NCI-H526 treated with DMSO at 0.1 percent for 48 hours (cell line): ENCODE data around the gene FXYD3.
A peak's percentile ranks its signal among the peaks of the same experiment; 100 is the strongest.
"Not testable (repeated sequence)": the region's sequence is repeated elsewhere in the genome, so short reads cannot be mapped to it uniquely, and the experiment has no call there.

Source experiments
- DNase-seq: peaks from one replicate; lab custom pipeline; 2025; lab: John Stamatoyannopoulos, UW

FXYD3 gene

DNA sequence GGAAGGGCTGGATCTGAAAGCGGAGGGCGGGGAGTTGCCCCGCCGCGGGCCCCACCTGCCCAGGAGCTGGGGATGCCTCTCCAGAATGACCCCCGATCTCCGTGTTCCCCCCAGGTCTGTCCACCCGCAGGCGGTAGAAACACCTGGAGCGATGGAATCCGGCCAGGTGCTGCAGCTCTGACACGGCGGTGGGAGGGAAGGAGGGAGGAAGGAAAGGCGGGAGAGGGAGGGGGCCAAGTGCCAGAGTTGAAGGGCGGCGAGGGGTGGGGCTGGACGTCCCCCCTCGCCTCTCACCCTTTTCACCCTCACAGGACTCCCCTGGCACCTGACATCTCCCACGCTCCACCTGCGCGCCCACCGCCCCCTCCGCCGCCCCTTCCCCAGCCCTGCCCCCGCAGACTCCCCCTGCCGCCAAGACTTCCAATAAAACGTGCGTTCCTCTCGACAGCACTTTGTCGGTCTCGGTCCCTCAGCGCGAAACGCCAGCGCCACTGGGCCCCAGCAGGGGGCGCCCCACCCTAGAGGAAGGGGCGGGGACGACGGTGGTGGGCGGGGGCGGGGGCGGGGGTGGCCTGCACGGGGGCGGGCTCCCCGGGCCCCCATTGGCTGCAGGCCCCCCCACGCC lies 27.1 kb downstream of the FXYD3 start:
- peak; percentile 47 for DNase-seq

DNA sequence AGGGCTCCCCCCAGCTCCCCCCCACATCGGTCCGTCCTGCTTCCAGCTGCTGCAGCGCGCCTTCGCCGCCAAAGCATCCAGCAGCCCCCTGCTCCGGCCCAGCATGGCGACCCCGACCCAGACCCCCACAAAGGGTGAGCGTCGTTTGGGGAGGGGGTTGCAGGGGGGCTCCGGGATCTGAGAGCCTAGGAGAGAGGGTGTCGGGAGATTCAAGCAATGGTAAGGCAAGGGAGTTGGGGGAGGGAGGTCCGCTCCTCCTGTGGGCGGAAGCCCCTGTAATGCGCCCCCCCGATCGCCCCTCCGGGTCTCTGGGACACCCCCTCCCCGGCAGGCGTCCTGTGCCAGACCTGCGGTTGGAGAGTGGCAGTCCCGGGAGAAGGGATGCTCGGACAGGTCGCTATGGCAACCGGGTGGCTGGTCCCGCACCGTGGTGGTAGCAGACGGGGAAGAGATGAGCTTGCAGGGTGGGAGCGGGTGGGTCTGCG lies 27.6 kb downstream of the FXYD3 start, which contains the start of gene FXYD7:
TSS of gene FXYD7 (plus strand) at position 25 of the 485 bp plus-strand sequence. CDS start at position 104, 79 bp downstream.
- DNase-seq: no peak

DNA sequence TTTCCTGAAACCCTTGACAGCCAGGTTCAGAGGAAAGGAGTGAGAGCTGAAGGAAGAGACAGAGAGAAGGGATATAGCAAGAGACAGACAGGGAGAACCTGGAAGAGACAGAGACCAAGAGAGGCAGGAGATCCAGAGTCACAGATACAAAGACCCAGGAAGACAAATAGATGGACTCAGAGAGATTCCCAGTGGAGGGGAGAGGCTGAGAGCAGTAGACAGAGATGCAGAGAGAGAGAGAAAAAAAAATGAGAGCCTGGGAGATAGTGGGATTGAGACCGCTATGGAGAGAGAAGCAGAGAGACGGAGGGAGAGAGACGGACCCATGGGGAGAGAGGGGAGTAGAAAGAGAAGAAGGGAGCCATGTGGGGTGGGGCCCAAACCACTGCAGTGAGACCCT lies 28.2 kb downstream of the FXYD3 start:
- DNase-seq: no peak

DNA sequence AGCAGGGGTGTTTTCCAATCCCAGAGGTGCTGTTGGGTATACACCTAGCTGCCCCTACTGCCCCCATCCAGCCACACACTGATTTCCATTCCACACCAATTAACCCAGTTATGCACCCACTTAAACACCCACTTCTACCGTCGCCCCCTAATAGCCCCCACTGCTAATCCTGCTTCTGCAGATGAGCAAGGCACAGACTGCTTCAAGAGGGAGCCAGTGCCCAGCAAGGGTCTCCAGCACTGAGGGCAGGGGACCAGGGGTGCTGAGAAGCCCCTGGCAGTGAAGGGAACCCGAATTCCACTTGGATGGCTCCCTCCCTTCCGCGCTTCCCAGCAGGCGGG lies 28.6 kb downstream of the FXYD3 start:
- no peak for DNase-seq

DNA sequence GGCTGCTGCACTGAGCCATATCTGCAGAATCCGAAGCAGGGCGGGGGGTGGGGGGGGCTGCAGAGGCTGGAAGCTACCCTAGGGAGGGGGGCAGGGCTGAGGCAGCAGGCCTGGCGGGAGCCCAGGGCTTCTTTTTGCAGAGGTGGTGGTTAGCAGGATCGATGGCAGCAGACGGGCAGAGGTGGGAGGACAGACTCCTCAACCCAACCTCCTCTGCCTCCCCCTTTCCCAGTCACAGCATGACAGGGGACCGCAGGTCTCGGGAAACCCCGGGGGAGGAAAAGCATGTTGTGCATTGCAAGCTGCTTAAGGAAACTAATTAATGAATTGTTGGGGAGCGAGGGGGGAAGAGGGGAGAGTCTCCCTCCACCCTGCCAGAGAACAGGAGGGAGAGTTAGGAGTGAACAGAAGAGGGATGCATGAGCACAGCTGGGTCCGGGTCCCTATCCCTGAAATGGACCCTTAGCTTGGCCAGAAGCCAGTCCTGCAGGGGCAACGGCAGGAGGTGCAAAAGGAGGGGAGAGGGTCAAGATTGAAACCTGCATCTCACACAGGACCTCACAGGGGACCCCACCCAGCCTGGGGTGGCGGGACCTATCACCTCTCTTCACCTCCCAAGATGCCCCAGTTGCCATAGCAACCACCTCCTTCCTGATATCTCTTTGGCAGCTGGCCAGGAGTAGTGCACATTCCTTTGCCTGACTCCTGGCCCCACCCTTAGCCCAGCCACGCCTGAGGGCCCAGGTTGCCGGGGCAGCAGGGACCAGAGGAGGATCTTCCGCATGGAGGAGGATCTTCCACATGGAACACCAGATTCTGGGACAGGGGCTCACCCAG lies 29.2 kb downstream of the FXYD3 start:
- DNase-seq: no peak

DNA sequence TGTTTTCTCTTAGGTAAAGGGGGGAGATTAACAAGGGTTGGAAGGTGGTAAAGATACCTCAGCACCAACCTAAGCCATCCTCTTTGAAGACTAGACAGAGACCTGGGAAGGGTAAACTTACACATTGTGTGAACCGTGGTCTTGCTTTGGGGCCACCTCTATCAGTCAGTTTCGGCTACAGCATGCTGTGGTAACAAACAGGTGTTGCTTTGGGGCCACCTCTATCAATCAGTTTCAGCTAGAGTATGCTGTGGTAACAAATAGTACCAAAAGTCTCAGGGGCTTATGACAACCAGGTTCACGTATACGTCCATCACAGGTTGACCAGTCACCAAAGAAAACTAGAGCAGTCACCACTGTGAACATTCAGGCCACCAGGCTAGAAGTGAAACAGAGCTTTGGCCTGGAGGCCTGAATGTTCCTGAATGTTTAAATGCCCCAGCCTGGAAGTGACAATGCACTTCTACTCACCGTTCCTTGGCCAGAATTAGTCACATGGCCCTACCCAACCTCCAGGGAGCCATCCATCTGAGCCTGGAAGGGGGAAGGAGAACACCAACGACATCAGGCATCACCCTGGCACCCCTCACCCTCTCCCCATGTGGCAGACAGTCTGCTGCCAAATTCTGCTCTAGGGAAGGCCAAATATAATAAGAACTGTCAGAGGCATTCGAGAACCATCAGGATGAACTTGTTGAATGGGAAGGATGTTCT lies 31.3 kb downstream of the FXYD3 start:
- no peak for DNase-seq

DNA sequence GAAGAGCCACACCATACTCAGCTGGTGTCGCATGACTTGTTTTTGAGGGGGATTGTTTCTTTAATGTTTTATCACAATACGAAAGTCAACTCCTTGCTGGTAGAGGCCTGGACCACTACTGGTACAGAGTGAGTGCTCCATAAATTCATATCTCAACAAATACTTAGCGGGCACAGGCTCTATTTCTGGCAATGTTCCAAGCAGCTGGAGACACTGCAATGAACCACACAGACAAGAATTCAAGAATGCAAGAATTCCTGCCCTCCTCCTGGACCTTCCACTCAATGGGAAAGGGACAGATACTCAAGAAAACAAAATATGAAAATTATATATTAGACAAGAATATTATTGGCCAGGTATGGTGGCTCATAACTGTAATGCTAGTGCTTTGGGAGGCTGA lies 33.8 kb downstream of the FXYD3 start:
- DNase-seq: no peak

DNA sequence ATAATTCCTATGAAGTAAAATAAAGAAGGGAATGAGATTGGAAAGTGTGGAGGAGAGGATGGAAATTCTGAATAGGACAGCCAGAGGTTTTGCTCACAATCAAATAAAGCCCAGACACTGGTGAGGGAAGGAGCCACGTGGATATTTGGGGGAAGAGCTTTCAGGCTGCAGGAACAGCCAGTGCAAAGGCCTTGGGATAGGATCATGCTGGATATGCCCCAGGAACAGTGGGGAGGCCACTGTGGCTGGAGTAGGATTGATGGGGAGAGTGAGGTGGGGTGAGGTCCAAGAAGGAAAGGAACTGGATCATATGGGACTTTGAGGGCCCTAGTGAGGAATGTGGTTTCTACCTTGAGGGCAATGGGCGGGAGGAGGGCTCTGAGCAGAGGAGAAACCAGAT lies 34.8 kb downstream of the FXYD3 start:
- no peak for DNase-seq

DNA sequence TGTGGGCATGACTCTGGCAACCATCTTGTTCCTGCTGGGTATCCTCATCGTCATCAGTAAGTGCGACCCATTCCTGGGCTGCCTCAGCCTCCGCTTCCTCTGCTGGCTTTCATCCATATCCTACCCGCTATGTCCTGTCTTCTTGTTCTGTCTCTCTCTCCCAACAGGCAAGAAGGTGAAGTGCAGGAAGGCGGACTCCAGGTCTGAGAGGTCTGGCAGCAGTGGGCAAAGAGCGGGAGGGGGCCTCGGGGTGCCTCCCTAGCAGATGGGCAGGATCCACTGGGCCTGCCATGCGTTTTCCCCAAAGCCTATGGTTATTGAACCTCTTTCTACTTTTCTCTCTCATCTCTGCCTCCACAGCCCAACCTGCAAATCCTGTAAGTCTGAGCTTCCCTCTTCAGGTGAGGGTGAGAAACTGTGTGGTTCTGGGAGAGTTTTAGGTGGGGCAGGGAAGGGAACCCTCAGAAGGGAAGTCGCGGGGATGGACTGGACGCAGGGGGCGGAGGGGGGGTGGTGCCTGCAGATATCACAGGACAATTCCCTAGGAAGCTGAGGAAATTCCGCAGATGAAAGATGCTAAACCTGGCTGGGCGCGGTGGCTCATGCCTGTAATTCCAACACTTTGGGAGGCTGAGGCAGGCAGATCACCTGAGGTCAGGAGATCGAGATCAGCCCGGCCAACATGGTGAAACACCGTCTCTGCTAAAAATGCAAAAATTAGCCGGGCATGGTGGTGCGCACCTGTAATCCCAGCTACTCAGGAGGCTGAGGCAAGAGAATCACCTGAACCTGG lies 35.8 kb downstream of the FXYD3 start:
- DNase-seq: no peak

DNA sequence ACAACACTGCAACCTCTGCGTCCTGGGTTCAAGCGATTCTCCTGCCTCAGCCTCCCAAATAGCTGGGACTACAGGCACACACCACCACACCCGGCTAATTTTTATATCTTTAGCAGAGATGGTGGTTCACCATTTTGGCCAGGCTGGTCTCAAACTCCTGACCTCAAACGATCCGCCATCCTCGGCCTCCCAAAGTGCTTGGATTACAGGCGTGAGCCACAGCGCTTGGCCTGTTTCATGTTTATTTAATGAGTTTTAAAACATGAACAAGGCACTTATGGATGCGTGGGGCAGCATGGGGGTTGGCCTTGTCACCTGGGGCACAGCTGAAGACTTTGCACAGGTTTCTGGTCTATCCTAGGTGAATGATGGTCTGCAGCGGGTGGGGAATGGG lies 37.5 kb downstream of the FXYD3 start:
- not testable (repeated sequence) for DNase-seq

DNA sequence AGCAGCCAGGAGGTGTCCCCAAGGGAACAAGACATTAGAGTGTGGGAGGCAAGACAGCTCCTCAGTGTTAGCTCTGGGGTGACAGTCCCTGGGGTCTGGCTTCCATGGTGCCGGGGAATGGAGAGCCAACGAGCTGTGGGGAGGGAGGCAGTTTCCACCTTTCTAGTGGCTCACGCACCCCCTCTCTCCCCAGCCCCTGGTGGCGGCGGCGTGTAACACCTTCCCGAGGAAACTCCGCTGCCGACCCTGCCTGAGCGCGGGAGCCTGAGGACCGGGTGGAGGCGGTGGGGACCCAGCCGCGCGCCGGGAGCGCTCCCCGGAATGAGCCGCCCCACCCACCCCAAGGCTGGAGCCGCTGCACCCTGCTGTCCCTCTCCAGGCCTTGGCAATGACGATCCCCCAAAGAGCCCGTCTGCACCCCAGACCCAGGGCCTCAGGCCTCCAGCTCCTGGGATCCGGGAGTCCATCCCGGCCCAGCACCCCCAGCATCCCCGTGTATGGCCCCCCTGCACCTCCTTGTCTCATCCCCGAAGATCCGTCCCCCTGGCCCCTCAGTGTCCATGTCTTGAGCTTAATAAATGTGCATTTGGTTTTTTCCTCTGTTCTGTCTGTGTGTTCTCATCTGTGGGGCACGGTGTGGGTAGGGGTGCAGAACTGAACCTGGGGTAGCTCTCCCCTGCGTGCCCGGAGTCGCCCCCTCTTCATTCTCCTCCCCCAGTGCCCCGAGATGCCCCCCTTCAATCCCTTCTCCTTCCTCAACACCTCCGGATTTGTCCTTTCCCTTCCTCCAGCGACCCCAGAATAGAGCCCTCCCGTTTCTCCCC lies 38.3 kb downstream of the FXYD3 start:
- no peak for DNase-seq

DNA sequence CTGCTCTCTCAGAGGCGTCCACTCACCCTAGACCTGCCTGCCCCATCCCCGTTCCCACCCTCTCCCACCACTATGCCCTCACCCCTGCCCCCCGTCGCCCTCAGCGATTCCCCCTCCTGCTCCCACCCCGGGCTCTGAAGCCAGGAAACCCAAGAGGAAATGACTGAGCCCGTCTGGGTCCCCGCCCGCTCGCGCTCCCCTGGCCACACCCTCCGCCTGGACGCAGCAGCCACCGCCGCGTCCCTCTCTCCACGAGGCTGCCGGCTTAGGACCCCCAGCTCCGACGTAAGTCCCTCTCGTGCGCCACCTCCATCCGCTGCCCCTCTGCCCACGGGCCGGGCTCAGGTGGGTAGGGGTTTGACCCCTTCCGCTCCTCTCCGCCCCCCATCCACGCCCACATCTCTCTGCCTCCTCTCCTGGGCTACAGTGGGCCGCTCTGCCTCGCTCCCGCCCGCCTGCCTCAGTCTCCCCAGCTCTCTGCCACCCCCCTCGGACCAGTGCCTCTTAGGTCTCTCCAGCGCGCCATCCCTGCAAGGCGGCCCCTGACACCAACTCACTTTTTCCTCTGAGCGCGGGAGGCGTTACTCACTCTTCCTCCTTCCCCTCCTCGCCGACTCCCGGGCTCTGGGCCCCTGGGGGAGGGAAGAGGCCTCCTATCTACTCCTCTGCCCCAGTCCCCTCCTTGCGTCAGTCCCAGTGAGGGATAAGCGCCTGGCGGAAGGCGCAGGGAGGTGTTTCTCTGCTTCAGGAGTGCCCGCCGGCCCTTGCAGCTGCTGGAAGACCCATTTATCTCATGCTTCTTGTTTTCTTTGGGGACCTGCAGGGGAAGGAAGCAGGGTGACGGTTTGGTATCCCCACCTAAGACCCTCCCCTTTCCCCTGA lies 39.1 kb downstream of the FXYD3 start, which contains the start of gene FXYD5:
TSS of gene FXYD5 (plus strand) at position 211 of the 882 bp plus-strand sequence. CDS start 816 bp downstream, outside the sequence.
- DNase-seq: peak; percentile 23

DNA sequence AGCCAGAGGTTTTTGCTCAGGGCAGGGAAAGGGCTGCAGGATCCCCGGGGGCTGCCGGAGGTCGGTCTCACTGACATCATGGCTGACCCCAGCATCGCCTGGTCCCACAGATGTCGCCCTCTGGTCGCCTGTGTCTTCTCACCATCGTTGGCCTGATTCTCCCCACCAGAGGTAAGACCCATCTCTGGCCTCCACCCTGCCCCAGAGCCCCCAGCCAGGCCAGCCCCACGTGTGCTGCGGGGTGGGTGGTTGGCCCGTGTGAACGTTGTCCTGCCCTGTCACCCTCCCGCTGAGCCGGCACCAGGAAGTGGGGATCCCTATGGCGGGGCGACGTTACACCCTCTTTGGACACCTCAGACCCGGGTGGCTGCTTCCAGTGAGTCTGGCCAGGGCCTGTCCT lies 39.8 kb downstream of the FXYD3 start:
- no peak for DNase-seq

DNA sequence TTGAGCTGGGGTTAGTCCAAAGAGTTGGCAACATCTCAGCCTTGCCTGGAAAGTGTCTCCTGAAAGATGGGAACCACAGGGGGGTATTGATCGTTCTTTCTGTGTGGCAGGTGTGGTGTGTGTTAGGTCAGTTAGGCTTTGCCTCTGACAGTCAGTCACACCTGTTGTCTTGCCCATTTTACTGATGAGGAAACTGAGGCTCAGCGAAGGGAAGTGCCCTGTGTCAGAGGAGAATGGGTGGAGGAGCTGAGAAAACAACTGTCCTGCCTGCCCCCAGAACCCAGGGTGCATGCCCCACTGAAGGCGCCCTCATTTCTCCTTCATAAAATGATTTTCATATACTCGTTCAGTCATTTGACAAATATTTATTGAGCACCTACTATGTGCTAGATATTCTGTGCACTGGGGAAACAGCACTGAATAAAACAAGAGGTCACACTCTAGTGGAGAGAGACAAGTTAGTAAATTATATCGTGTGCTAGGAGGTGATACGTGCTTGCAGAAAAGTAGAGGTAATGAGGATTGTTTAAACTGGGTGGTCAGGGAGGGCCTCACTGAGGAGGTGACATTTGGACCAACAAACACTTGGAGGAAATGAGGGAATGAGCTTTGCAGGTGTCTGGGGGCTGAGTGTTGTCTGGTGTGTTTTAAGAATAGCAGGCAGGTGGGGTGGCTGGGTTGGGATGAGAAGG lies 40.5 kb downstream of the FXYD3 start:
- no peak for DNase-seq

DNA sequence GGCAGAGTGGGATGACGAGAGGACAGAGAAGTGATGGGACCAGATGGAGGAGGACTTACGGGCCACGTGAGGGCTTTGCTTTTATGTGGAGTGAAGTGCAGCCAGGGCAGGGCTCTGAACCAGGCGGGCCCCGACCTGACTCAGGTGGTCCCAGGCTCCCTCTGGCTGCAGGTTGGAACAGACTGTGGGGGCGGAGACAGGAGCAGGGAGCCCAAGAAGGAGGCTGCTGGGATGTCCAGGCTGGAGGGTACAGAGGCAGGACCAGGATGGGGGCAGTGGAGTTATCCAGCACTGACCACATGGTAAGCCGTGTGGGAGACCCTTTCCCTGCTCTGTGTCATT lies 41.0 kb downstream of the FXYD3 start:
- DNase-seq: no peak

DNA sequence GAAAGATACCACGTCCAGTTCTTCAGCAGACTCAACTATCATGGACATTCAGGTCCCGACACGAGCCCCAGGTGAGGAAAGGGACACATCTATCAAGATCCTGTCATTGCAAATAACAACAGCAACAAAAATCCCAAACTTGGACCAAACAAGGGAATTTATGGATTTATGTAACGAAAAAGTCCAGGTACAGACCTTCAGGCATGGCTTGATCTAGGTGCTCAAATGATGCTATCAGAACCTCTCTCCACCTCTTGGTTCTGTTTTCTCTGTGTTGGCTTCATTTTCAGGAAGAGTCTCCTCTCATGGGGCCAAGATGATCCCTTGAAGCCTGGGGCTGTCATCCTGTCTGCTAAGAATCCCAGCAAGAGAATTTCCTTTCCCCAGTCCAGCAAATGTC lies 41.8 kb downstream of the FXYD3 start:
- no peak for DNase-seq

DNA sequence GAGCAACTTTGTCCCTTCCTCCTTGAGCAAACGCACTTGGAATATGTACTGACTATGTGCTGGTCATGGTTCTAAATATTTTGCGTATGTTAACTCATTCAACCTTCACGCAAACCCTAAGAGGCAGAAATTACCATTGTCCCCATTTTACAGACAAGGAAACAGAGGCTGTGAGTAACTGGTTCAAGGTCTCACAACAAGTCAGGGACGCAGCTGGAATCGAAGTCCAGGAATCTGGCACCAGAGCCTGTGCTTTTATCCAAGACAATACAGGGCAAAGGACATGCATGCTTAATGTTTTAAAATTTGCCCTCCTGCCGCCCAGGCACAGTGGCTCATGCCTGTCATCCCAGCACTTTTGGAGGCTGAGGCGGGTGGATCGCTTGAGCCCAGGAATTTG lies 44.0 kb downstream of the FXYD3 start:
- DNase-seq: no peak

DNA sequence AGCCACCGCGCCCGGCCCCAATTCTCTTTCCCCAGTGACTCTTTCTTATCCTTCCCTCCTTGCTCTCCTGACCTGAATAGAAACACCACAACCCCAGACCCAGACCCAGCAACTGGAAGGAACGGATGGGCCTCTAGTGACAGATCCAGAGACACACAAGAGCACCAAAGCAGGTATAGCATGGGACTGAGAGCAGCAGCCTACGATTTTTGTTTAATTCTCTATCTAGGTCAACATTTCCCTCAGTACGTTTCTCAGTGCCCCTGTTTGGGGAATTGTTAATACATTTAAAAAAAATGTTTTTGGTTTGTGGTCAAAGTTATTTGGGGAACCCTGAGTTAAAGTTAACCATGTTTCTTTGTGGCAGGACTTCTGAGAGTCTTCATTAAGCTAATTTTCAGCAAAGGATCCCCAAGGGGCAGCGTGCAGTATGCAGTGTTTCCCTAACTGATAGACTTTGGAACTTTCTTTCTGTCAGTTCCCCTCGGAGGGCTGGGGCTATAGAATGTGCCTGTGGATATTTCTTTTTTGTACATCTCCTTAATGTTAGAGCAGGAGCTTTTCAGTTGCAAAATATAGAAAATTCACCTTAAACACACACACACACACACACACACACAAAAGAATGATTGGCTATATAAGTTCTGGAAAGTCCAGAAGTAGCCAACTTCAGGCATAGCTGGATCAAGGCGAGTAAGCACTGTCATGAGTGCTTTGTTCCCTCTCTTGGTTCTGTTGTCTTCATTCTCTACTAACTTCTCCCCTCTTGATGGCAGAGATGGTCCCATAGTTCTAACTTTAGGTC lies 45.2 kb downstream of the FXYD3 start:
- no peak for DNase-seq

DNA sequence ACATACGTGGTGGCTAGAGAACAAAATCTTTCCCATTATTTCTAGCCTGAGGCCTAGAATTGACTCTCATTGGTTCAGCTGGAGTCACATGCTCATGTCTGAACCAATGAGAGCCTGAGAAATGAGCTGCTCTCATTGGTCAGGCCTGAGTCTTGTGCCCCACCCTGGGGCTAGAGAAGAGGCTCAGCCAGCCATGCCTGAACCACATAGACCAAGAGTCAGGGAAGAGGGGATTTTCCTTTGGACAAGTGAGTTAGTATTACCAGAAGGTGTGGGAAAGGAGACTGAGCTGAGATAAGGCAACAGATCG lies 45.8 kb downstream of the FXYD3 start:
- DNase-seq: no peak
